ENCODE data around the gene PTGDR2. TPM values are rescaled to one million over a fixed set of nuclear protein-coding genes. Genes with fewer than 3 reads are reported as not detected.

Gene PTGDR2
- total and polyA plus RNA-seq, 4 donors = 0.08 to 7.1 (median 0.32) TPM

DNA sequence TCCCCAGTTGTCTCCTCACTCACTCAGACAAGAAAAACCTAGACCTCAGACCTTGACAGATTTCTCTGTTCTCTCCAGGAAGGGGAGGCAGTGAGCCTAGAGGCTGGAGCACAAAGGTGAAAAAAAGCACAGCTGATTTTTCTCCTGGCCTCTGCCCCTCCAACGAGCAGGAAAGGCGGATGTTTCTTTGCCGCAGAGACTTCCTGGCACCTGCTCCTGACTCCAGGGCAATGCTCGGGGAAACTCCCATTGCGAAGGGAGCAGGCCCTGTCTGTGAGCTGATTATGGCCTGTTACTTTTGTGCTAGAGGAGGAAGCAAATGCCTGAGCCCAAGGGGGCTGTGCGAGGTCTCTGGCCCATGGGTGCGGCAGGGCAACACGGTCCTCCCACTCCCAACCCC is 45.2 kb downstream of the PTGDR2 start:
- H3K9me3 ChIP-seq (ENCODE audit: control insufficient read depth in 4 of 4, low read length in 3 of 4) = no peaks in the 10 kb centered on the region
- TF ChIP-seq FOXA1 (IDR thresholded peaks at IDR 0.05) (no peak), HNF4G (IDR thresholded peaks at IDR 0.05) (no peak), FOXA2 (IDR thresholded peaks at IDR 0.05) (no peak), JUND (IDR thresholded peaks at IDR 0.05) (no peak), YY1 (IDR thresholded peaks at IDR 0.05) (no peak), NR2F2 (IDR thresholded peaks at IDR 0.05) (no peak), RAD21 (IDR thresholded peaks at IDR 0.05) (no peak), EGR1 (IDR thresholded peaks at IDR 0.05; ENCODE audit: low read depth in 2 of 2) (no peak), GABPA (IDR thresholded peaks at IDR 0.05 in 1 of 2, conservative IDR thresholded peaks at IDR 0.05 in 1 of 2) (no peak), RXRA (IDR thresholded peaks at IDR 0.05) (no peak), SP1 (IDR thresholded peaks at IDR 0.05) (no peak), HNF4A (conservative IDR thresholded peaks at IDR 0.05) (no peak)
- TF ChIP-seq, protein P1, sequence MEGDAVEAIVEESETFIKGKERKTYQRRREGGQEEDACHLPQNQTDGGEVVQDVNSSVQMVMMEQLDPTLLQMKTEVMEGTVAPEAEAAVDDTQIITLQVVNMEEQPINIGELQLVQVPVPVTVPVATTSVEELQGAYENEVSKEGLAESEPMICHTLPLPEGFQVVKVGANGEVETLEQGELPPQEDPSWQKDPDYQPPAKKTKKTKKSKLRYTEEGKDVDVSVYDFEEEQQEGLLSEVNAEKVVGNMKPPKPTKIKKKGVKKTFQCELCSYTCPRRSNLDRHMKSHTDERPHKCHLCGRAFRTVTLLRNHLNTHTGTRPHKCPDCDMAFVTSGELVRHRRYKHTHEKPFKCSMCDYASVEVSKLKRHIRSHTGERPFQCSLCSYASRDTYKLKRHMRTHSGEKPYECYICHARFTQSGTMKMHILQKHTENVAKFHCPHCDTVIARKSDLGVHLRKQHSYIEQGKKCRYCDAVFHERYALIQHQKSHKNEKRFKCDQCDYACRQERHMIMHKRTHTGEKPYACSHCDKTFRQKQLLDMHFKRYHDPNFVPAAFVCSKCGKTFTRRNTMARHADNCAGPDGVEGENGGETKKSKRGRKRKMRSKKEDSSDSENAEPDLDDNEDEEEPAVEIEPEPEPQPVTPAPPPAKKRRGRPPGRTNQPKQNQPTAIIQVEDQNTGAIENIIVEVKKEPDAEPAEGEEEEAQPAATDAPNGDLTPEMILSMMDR (IDR thresholded peaks at IDR 0.05; ENCODE audit: low read depth, low read length, missing input control) = no peak
- TF ChIP-seq, protein P2, sequence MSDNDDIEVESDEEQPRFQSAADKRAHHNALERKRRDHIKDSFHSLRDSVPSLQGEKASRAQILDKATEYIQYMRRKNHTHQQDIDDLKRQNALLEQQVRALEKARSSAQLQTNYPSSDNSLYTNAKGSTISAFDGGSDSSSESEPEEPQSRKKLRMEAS (IDR thresholded peaks at IDR 0.05) = no peak
- TF ChIP-seq, protein P3, sequence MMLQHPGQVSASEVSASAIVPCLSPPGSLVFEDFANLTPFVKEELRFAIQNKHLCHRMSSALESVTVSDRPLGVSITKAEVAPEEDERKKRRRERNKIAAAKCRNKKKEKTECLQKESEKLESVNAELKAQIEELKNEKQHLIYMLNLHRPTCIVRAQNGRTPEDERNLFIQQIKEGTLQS (IDR thresholded peaks at IDR 0.05) = no peak
- TF ChIP-seq, protein P4, sequence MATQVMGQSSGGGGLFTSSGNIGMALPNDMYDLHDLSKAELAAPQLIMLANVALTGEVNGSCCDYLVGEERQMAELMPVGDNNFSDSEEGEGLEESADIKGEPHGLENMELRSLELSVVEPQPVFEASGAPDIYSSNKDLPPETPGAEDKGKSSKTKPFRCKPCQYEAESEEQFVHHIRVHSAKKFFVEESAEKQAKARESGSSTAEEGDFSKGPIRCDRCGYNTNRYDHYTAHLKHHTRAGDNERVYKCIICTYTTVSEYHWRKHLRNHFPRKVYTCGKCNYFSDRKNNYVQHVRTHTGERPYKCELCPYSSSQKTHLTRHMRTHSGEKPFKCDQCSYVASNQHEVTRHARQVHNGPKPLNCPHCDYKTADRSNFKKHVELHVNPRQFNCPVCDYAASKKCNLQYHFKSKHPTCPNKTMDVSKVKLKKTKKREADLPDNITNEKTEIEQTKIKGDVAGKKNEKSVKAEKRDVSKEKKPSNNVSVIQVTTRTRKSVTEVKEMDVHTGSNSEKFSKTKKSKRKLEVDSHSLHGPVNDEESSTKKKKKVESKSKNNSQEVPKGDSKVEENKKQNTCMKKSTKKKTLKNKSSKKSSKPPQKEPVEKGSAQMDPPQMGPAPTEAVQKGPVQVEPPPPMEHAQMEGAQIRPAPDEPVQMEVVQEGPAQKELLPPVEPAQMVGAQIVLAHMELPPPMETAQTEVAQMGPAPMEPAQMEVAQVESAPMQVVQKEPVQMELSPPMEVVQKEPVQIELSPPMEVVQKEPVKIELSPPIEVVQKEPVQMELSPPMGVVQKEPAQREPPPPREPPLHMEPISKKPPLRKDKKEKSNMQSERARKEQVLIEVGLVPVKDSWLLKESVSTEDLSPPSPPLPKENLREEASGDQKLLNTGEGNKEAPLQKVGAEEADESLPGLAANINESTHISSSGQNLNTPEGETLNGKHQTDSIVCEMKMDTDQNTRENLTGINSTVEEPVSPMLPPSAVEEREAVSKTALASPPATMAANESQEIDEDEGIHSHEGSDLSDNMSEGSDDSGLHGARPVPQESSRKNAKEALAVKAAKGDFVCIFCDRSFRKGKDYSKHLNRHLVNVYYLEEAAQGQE (IDR thresholded peaks at IDR 0.05) = no peak
- 51% methylated on average over 8 of the region's 8 CpGs for WGBS
- no peaks in the 10 kb centered on the region for H3K36me3 ChIP-seq (ENCODE audit: control insufficient read depth in 4 of 4, insufficient read depth in 3 of 4, low read depth in 1 of 4, low read length in 3 of 4)
- no peaks in the 10 kb centered on the region for H3K4me1 ChIP-seq (ENCODE audit: control insufficient read depth in 4 of 4, insufficient read depth in 4 of 4, low read length in 3 of 4)
- H3K27me3 ChIP-seq (ENCODE audit: control insufficient read depth in 4 of 4, insufficient read depth in 4 of 4, low read length in 3 of 4) = peaks cover 0 to 2% (median 0%) of the 10 kb centered on the region in 4 donors
- H3K9ac ChIP-seq (ENCODE audit: low read depth in 1 of 2, low read length in 2 of 2) = no peak overlapping the region
- H3K27ac ChIP-seq (ENCODE audit: low read depth in 1 of 2, low read length in 2 of 2) = no peak overlapping the region
- no peak for DNase-seq (ENCODE audit: low spot score)
- no peak overlapping the region for H3K4me3 ChIP-seq (ENCODE audit: low read depth in 1 of 3, low read length in 3 of 3)

DNA sequence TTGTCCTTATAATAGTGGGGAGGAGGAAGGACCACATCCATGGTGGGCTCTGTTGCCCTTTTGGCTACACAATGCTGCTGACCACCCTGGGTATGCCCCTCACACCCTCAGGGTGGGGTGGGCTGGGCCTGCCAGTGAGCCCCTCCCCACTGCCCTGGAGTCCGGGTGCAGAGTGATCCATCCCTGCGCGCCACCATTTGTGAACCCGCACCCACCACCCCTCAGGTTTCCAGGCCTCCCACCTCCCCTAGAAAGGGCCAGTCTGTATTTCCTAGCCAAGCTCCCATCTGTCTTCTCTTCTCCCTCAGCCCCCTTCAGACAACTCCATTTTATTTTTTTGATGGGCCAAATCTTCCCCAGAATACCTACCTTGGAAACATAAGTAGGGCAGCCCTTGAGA is 45.6 kb downstream of the PTGDR2 start:
- no peak overlapping the region for H3K4me3 ChIP-seq (ENCODE audit: low read depth in 1 of 3, low read length in 3 of 3)
- 94% methylated on average over 4 of the region's 4 CpGs for WGBS
- no peak for DNase-seq (ENCODE audit: low spot score)

More for the DNA sequence above, 45.6 kb downstream of the PTGDR2 start:
- Histone ChIP-seq H3K4me1 (ENCODE audit: control insufficient read depth in 4 of 4, insufficient read depth in 4 of 4, low read length in 3 of 4) (no peaks in the 10 kb centered on the region), H3K9me3 (ENCODE audit: control insufficient read depth in 4 of 4, low read length in 3 of 4) (no peaks in the 10 kb centered on the region), H3K27ac (ENCODE audit: low read depth in 1 of 2, low read length in 2 of 2) (no peak overlapping the region), H3K27me3 (ENCODE audit: control insufficient read depth in 4 of 4, insufficient read depth in 4 of 4, low read length in 3 of 4) (peaks cover 0 to 2% (median 0%) of the 10 kb centered on the region in 4 donors), H3K36me3 (ENCODE audit: control insufficient read depth in 4 of 4, insufficient read depth in 3 of 4, low read depth in 1 of 4, low read length in 3 of 4) (no peaks in the 10 kb centered on the region), H3K9ac (ENCODE audit: low read depth in 1 of 2, low read length in 2 of 2) (no peak overlapping the region)
- TF ChIP-seq, protein P4 (IDR thresholded peaks at IDR 0.05) = no peak
- TF ChIP-seq, protein P3 (IDR thresholded peaks at IDR 0.05) = no peak
- TF ChIP-seq, protein P1 (IDR thresholded peaks at IDR 0.05; ENCODE audit: low read depth, low read length, missing input control) = no peak
- no peak for TF ChIP-seq EGR1 (IDR thresholded peaks at IDR 0.05; ENCODE audit: low read depth in 2 of 2)

All from liver (tissue), 9 donors.